ENCODE results near the gene KLK4. TPM values are rescaled to one million over a fixed set of nuclear protein-coding genes. Genes with fewer than 3 reads are reported as not detected.

KLK4 gene
- total RNA-seq, 1 experiment from 2014 or later: 0.48 TPM

DNA sequence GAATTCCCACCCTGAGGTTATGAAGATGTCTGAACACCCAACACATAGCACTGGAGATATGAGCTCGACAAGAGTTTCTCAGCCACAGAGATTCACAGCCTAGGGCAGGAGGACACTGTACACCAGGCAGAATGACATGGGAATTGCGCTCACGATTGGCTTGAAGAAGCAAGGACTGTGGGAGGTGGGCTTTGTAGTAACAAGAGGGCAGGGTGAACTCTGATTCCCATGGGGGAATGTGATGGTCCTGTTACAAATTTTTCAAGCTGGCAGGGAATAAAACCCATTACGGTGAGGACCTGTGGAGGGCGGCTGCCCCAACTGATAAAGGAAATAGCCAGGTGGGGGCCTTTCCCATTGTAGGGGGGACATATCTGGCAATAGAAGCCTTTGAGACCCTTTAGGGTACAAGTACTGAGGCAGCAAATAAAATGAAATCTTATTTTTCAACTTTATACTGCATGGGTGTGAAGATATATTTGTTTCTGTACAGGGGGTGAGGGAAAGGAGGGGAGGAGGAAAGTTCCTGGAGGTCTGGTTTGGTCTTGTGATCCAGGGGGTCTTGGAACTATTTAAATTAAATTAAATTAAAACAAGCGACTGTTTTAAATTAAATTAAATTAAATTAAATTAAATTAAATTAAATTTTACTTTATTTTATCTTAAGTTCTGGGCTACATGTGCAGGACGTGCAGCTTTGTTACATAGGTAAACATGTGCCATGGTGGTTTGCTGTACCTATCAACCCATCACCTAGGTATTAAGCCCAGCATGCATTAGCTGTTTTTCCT is 49.5 kb downstream of the KLK4 start:
- Histone ChIP-seq H3K4me1 (ENCODE audit: insufficient read depth, low read length) (peaks cover 8% of the 10 kb centered on the region; the same call in 1 of the 2 replicates), H4K20me1 (ENCODE audit: control insufficient read depth, insufficient read depth, insufficient read length) (no peaks in the 10 kb centered on the region), H3T11ph (ENCODE audit: low read length) (no peak overlapping the region), H2BK20ac (ENCODE audit: low read depth, low read length, poor library complexity, severe bottlenecking) (no peak overlapping the region), H3K4ac (ENCODE audit: low read depth, low read length) (no peak overlapping the region), H3K23me2 (ENCODE audit: insufficient read length, low read depth, low read length, poor library complexity, severe bottlenecking) (no peaks in the 10 kb centered on the region), H3K79me2 (ENCODE audit: insufficient read depth, low read length) (no peaks in the 10 kb centered on the region), H2BK15ac (ENCODE audit: low read depth, low read length) (no peak overlapping the region), H2BK120ac (ENCODE audit: low read depth, low read length, poor library complexity, severe bottlenecking) (no peak overlapping the region), H2AK5ac (ENCODE audit: insufficient read length, low read length) (no peak overlapping the region), H4K8ac (replicated peaks; ENCODE audit: insufficient read length, low read depth, low read length) (no peak overlapping the region), H3K4me2 (ENCODE audit: insufficient read depth, insufficient read length, low read length) (no peak overlapping the region), H3K9ac (ENCODE audit: extremely low read depth, insufficient read length, low read length) (no peak overlapping the region), H3K27me3 (ENCODE audit: insufficient read depth, low read length) (no peaks in the 10 kb centered on the region), H2AFZ (ENCODE audit: low read length) (no peak overlapping the region), H3K56ac (ENCODE audit: insufficient read length, low read depth, low read length) (no peak overlapping the region), H3K27ac (ENCODE audit: insufficient read length, low read depth, low read length) (no peak overlapping the region), H3K9me3 (ENCODE audit: control insufficient read depth, low read depth, low read length) (no peaks in the 10 kb centered on the region), H2BK12ac (ENCODE audit: insufficient read length, low read depth, low read length) (no peak overlapping the region), H3K79me1 (ENCODE audit: insufficient read depth, low read depth, low read length, poor library complexity, severe bottlenecking) (no peaks in the 10 kb centered on the region), H4K5ac (ENCODE audit: insufficient read length, low read depth, low read length) (no peak overlapping the region), H3K23ac (ENCODE audit: insufficient read length, low read depth, low read length) (no peak overlapping the region), H3K14ac (ENCODE audit: insufficient read depth, low read length) (no peak overlapping the region), H2BK5ac (ENCODE audit: insufficient read length, low read length) (no peak overlapping the region), H3K18ac (ENCODE audit: insufficient read length, low read depth, low read length) (no peak overlapping the region), H4K91ac (ENCODE audit: insufficient read length, low read depth, low read length) (no peak overlapping the region)
- DNase-seq: no peak
- Mint-ChIP-seq H3K36me3 (ENCODE audit: insufficient read depth in 1 of 3, low read depth in 3 of 3) (no peaks in the 10 kb centered on the region; a peak in 1 of 7 replicates), H3K4me1 (peaks cover 12 to 21% of the 10 kb centered on the region in 2 experiments), H3K4me3 (no peak overlapping the region), H3K9me3 (peaks cover 3 to 4% of the 10 kb centered on the region in 2 experiments; a peak in 2 of 5 replicates), H3K27me3 (ENCODE audit: low read depth) (peaks cover 72% of the 10 kb centered on the region), H3K27ac (no peak overlapping the region; a peak in 1 of 7 replicates)
- WGBS (ENCODE audit: extremely low coverage, insufficient read length, low lambda C conversion rate): no CpG with 5 or more reads among the region's 7 CpGs
- no peak for TF ChIP-seq CTCF (conservative IDR thresholded peaks at IDR 0.05)

All from H9 (cell line).